Measurements from ENCODE around the gene GUCY1A2. TPM values are rescaled to one million over a fixed set of nuclear protein-coding genes. Genes with fewer than 3 reads are reported as not detected.
A peak's percentile ranks its signal among the peaks of the same experiment; 100 is the strongest.

Gene GUCY1A2
- total RNA-seq, 6 donors from 2014 or later: 4.2 to 22.9 (median 9.2) TPM

GRCh38 chr11:107017433-107018218 is 650 bp downstream of the GUCY1A2 start:
- ATAC-seq (ENCODE audit: low FRiP score in 2 of 2) (peak; percentile 64 to 82), DNase-seq (peak; percentile 25 to 88)
- H3K36me3 ChIP-seq: no peaks in the 10 kb centered on the region
- peak overlapping the region in 1 of 4 donors; percentile 64 for H3K27ac ChIP-seq
- H3K9me3 ChIP-seq: no peaks in the 10 kb centered on the region
- peaks cover 0 to 21% (median 11%) of the 10 kb centered on the region in 4 donors for H3K4me1 ChIP-seq
- peaks cover 0 to 16% (median 8%) of the 10 kb centered on the region in 4 donors for H3K27me3 ChIP-seq
- WGBS, 2 donors: 0 to 7% methylated on average over 7 to 31 of the region's 85 CpGs
- H3K4me3 ChIP-seq: peak overlapping the region in 3 of 4 donors; percentile 45 to 53 (median 53)
- peak in 5 of 6 experiments; percentile 19 to 49 (median 36) for TF ChIP-seq CTCF (IDR thresholded peaks at IDR 0.05)
- TF ChIP-seq POLR2AphosphoS5 (IDR thresholded peaks at IDR 0.05): no peak
- no peak for TF ChIP-seq POLR2A (IDR thresholded peaks at IDR 0.05)
- TF ChIP-seq EP300 (IDR thresholded peaks at IDR 0.05): no peak

GRCh38 chr11:107017104-107017432 is 1.2 kb downstream of the GUCY1A2 start:
- H3K27me3 ChIP-seq: peaks cover 0 to 16% (median 8%) of the 10 kb centered on the region in 4 donors
- ATAC-seq (ENCODE audit: low FRiP score in 2 of 2): no peak
- WGBS, 2 donors: 45 to 55% methylated on average over 3 of the region's 3 CpGs
- peaks cover 0 to 21% (median 11%) of the 10 kb centered on the region in 4 donors for H3K4me1 ChIP-seq
- no peaks in the 10 kb centered on the region for H3K9me3 ChIP-seq
- DNase-seq: no peak
- TF ChIP-seq POLR2AphosphoS5 (IDR thresholded peaks at IDR 0.05) (no peak), CTCF (IDR thresholded peaks at IDR 0.05) (no peak), POLR2A (IDR thresholded peaks at IDR 0.05) (no peak), EP300 (IDR thresholded peaks at IDR 0.05) (no peak)
- peak overlapping the region in 3 of 4 donors; percentile 45 to 53 (median 53) for H3K4me3 ChIP-seq
- H3K36me3 ChIP-seq: no peaks in the 10 kb centered on the region
- peak overlapping the region in 1 of 4 donors; percentile 64 for H3K27ac ChIP-seq

GRCh38 chr11:107014871-107015270 is 3.4 kb downstream of the GUCY1A2 start:
- DNase-seq (no peak), ATAC-seq (ENCODE audit: low FRiP score in 2 of 2) (no peak)
- Histone ChIP-seq H3K36me3 (no peaks in the 10 kb centered on the region), H3K27ac (no peak overlapping the region), H3K4me3 (no peak overlapping the region), H3K4me1 (peaks cover 0 to 21% (median 11%) of the 10 kb centered on the region in 4 donors), H3K27me3 (peaks cover 0 to 16% (median 8%) of the 10 kb centered on the region in 4 donors), H3K9me3 (no peaks in the 10 kb centered on the region)
- WGBS, 2 donors: 57 to 86% methylated on average over 1 of the region's 1 CpG
- TF ChIP-seq POLR2AphosphoS5 (IDR thresholded peaks at IDR 0.05) (no peak), CTCF (IDR thresholded peaks at IDR 0.05) (no peak), EP300 (IDR thresholded peaks at IDR 0.05) (no peak), POLR2A (IDR thresholded peaks at IDR 0.05) (no peak)

- no peak for ATAC-seq (ENCODE audit: low FRiP score in 2 of 2)
- DNase-seq: no peak
- Histone ChIP-seq H3K27ac (no peak overlapping the region), H3K4me1 (no peaks in the 10 kb centered on the region), H3K36me3 (no peaks in the 10 kb centered on the region), H3K9me3 (no peaks in the 10 kb centered on the region), H3K27me3 (no peaks in the 10 kb centered on the region), H3K4me3 (no peak overlapping the region)
- 68 to 70% methylated on average over 2 of the region's 2 CpGs for WGBS, 2 donors
- TF ChIP-seq EP300 (IDR thresholded peaks at IDR 0.05): no peak
- no peak for TF ChIP-seq POLR2AphosphoS5 (IDR thresholded peaks at IDR 0.05)
- TF ChIP-seq CTCF (IDR thresholded peaks at IDR 0.05): no peak
- TF ChIP-seq POLR2A (IDR thresholded peaks at IDR 0.05): no peak
These were observed 6.3 kb downstream of the GUCY1A2 start for GRCh38 chr11:107011977-107012376.

All from upper lobe of left lung (tissue), 6 donors.